Epithelial cell of proximal tubule (primary cell): ENCODE results near the gene UBN2. TPM values are rescaled to one million over a fixed set of nuclear protein-coding genes. Genes with fewer than 3 reads are reported as not detected.

Experiments used
- DNase-seq: peaks from one replicate; pipeline ENCODE4 v3.0.0-alpha.2; 2011; ENCODE audit warnings: low read depth
- H3K4me3 ChIP-seq: 2 replicates; pipeline ENCODE4 v1.5.1; 2011; ENCODE audit warnings: low read depth, mild to moderate bottlenecking, low read length
- CTCF ChIP-seq: conservative IDR thresholded peaks from 2 replicates; pipeline ENCODE4 v1.5.1; 2012; ENCODE audit warnings: low read depth, mild to moderate bottlenecking, low read length
- total RNA-seq: library from RNA; depleted of rRNA; stranded (reverse); fragments of >200 nt; gene quantifications from 2 replicates; pipeline ENCODE4 v1.2.3, GENCODE V29; 2015

Gene UBN2
- total RNA-seq, 1 donor from 2014 or later, result 2.9 TPM

GRCh38 chr7:139252451-139252850, 21.4 kb downstream of the UBN2 start:
- no peak overlapping the region for H3K4me3 ChIP-seq
- TF ChIP-seq CTCF, result no peak
- DNase-seq, result no peak

GRCh38 chr7:139254281-139254680, 23.2 kb downstream of the UBN2 start:
- TF ChIP-seq CTCF, result no peak
- DNase-seq, result no peak
- H3K4me3 ChIP-seq, result no peak overlapping the region

DNA sequence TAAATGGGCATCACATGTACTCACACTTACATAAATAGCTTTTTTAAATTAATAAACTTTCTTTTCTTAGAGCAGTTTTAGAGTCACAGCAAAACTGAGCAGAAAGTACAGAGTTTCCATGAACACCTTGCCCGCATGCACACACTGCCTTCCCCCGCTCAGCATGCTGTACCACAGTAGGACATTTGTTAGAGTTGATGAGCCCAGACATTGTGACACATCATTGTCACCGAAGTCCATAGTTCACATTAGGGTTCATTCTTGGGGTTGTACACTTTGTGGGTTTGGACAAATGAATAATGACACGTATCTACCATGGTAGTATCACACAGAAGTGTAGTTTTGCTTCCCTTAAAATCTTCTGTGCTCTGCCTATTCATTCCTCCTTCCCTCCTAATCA, 23.7 kb downstream of the UBN2 start:
- no peak overlapping the region for H3K4me3 ChIP-seq
- no peak for DNase-seq
- no peak for TF ChIP-seq CTCF

- no peak for TF ChIP-seq CTCF
Observed at GRCh38 chr7:139255290-139255689, 24.3 kb downstream of the UBN2 start.

GRCh38 chr7:139259142-139259541, 28.1 kb downstream of the UBN2 start:
- DNase-seq, result no peak
- no peak for TF ChIP-seq CTCF
- H3K4me3 ChIP-seq, result no peak overlapping the region

More at GRCh38 chr7:139255290-139255689, 24.3 kb downstream of the UBN2 start:
- no peak overlapping the region for H3K4me3 ChIP-seq
- DNase-seq, result no peak

DNA sequence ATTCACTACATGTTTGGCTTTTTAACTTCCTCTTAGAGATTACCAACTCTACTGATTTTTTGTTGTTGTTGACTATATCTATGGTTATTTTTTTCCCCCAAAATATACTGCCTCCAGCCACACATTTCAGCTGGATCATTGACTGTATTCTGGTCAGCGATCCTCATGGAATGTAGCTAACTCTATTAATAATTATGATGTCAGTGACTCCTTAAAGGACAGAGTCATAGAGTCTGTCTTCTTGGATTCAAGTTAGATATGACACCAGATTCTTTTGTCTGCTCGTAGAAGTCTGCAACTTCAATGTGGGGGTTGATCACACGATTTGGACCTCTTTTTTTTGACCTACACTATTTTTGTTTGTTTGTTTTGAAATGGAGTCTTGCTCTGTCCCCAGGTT, 33.2 kb downstream of the UBN2 start:
- no peak for DNase-seq
- no peak for TF ChIP-seq CTCF
- H3K4me3 ChIP-seq, result no peak overlapping the region

DNA sequence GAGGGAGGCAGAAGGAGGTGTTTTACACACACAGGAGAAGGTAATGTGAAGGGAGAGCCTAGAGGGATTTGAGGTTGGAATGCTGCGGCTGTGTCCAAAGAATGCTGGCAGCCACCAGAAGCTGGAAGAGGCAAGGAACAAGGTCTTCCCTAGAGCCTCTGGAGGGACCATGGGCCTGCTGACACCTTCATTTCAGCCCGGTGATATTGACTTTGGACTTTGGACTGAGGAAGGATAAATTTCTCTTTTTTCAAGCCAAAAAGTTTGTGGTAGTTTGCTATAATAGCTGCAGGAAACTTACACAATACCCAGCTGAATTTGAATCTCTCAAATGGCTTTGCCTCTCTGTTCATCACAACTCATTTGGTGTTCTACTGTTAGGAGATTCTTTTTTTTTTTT, 34.6 kb downstream of the UBN2 start:
- no peak for TF ChIP-seq CTCF
- DNase-seq, result no peak
- no peak overlapping the region for H3K4me3 ChIP-seq
